Common myeloid progenitor, CD34-positive (primary cell): ENCODE measurements around the gene SYNPO2.
"Not testable (repeated sequence)": the region's sequence is repeated elsewhere in the genome, so short reads cannot be mapped to it uniquely, and the experiment has no call there.

Experiments used
- CTCF ChIA-PET: fragments of 350-600 bp; sonication (Branson Sonifier 250); formaldehyde crosslinking; loops from one replicate; lab custom pipeline; 2021; ENCODE audit warnings: antibody characterized with exemption; lab: Charles Lee
- POLR2A ChIA-PET: fragments of 350-600 bp; sonication (Branson Sonifier 250); formaldehyde crosslinking; loops from one replicate; lab custom pipeline; 2021; ENCODE audit warnings: antibody characterized with exemption; lab: Charles Lee
- DNase-seq, 3 donors: peaks; one replicate each; pipeline versions ENCODE4 v3.0.0 to v3.0.0-alpha.2; 2013
- H3K27ac ChIP-seq, 2 experiments: 1 replicate in 1 of 2; 2 replicates in 1 of 2; pipeline ENCODE4 v1.7.0; 2013; ENCODE audit warnings: inconsistent platforms in 2 of 2, low read length in 2 of 2, mild to moderate bottlenecking in 2 of 2, low read depth in 1 of 2, moderate library complexity in 1 of 2; ENCODE audit not compliant: severe bottlenecking in 2 of 2, insufficient read depth in 1 of 2, poor library complexity in 1 of 2
- H3K27me3 ChIP-seq, 5 experiments: replicated peaks in 2 of 5; 1 replicate in 3 of 5; 2 replicates in 2 of 5; pipeline versions ENCODE4 v1.6.1 to v1.7.0; 2013; ENCODE audit warnings: low read length in 4 of 5, mild to moderate bottlenecking in 2 of 5, moderate library complexity in 2 of 5, inconsistent platforms in 1 of 5; ENCODE audit not compliant: insufficient read depth in 5 of 5, control insufficient read depth in 4 of 5
- H3K36me3 ChIP-seq, 4 experiments: 1 replicate in 2 of 4; 2 replicates in 2 of 4; pipeline versions ENCODE4 v1.6.1 to v1.7.0; 2013; ENCODE audit warnings: low read length in 3 of 4, control low read depth in 1 of 4, mild to moderate bottlenecking in 1 of 4; ENCODE audit not compliant: control insufficient read depth in 4 of 4, insufficient read depth in 4 of 4
- H3K4me1 ChIP-seq, 4 experiments: 1 replicate in 3 of 4; 2 replicates in 1 of 4; pipeline versions ENCODE4 v1.6.1 to v1.7.1; 2013; ENCODE audit warnings: low read length in 3 of 4, mild to moderate bottlenecking in 3 of 4, control low read depth in 1 of 4, inconsistent platforms in 1 of 4, moderate library complexity in 1 of 4; ENCODE audit not compliant: control insufficient read depth in 4 of 4, insufficient read depth in 4 of 4; ENCODE audit errors: control extremely low read depth in 1 of 4
- H3K4me3 ChIP-seq, 7 experiments: 1 replicate in 4 of 7; 2 replicates in 3 of 7; pipeline versions ENCODE4 v1.5.1 to v1.7.0; 2013; ENCODE audit warnings: mild to moderate bottlenecking in 7 of 7, low read length in 6 of 7, moderate library complexity in 6 of 7, inconsistent platforms in 2 of 7, low read depth in 2 of 7, control low read depth in 1 of 7; ENCODE audit not compliant: insufficient read depth in 4 of 7, control insufficient read depth in 1 of 7; ENCODE audit errors: extremely low read depth in 1 of 7
- H3K9me3 ChIP-seq, 5 experiments: 1 replicate in 4 of 5; 2 replicates in 1 of 5; pipeline versions ENCODE4 v1.6.1 to v1.7.1; 2013; ENCODE audit warnings: low read length in 4 of 5, mild to moderate bottlenecking in 2 of 5, inconsistent platforms in 1 of 5, low read depth in 1 of 5, moderate library complexity in 1 of 5; ENCODE audit not compliant: control insufficient read depth in 4 of 5, insufficient read depth in 2 of 5; ENCODE audit errors: control extremely low read depth in 1 of 5
- WGBS: methylation state at CpG from one replicate; pipeline ENCODE4 v1.1.5; 2013; ENCODE audit not compliant: insufficient coverage; 5-methylcytosine and 5-hydroxymethylcytosine counted together

The SYNPO2 gene

DNA sequence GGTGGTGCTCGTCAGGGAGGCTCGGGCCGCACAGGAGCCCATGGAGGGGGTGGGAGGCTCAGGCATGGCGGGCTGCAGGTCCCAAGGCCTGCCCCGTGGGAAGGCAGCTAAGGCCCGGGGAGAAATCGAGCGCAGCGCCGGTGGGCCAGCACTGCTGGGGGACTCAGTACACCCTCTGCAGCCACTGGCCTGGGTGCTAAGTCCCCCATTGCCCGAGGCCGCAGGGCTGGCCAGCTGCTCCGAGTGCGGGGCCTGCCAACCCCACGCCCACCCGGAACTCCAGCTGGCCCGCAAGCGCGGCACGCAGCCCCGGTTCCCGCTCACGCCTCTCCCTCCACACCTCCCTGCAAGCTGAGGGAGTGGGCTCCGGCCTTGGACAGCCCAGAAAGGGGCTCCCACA lies 88.4 kb downstream of the SYNPO2 start:
- H3K4me3 ChIP-seq, H3K9me3 ChIP-seq, POLR2A ChIA-PET, DNase-seq, H3K27ac ChIP-seq, CTCF ChIA-PET, H3K27me3 ChIP-seq, H3K4me1 ChIP-seq, H3K36me3 ChIP-seq: not testable (repeated sequence)
- 91% methylated on average over 9 of the region's 24 CpGs for WGBS

DNA sequence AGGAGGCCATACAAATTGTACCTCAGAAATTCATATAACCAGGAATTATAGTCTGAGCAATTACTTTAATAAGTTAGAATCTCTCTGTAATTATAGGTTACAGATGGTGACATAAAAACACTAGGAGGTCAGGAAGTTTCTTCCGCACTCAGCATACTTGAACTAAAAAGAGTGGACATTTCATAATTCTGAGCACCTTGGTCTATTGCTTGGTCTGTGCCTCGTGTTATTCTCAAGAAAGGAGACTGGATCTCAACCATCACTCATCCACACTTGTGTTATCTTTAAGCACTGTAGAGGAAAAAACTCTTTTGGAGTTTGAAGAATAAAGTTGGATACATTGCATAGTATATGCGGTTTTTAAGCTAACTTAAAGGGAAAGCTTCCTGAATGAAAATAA lies 91.1 kb downstream of the SYNPO2 start:
- CTCF ChIA-PET, result interaction anchor here (2.4 to 3.2 kb wide), 3 partner anchors 9 to 309 kb away, joined by 7 to 10 read pairs (median 10); no protein-coding TSS in a partner anchor
- DNase-seq, result no peak
- Histone ChIP-seq H3K9me3 (no peaks in the 10 kb centered on the region), H3K4me1 (no peaks in the 10 kb centered on the region), H3K36me3 (no peaks in the 10 kb centered on the region), H3K27ac (no peak overlapping the region), H3K27me3 (no peaks in the 10 kb centered on the region), H3K4me3 (no peak overlapping the region)
- POLR2A ChIA-PET, result interaction anchor here (0.6 kb wide), 1 partner anchor 1085 kb away, joined by 3 read pairs; no protein-coding TSS in a partner anchor
- 100% methylated on average over 1 of the region's 3 CpGs for WGBS

DNA sequence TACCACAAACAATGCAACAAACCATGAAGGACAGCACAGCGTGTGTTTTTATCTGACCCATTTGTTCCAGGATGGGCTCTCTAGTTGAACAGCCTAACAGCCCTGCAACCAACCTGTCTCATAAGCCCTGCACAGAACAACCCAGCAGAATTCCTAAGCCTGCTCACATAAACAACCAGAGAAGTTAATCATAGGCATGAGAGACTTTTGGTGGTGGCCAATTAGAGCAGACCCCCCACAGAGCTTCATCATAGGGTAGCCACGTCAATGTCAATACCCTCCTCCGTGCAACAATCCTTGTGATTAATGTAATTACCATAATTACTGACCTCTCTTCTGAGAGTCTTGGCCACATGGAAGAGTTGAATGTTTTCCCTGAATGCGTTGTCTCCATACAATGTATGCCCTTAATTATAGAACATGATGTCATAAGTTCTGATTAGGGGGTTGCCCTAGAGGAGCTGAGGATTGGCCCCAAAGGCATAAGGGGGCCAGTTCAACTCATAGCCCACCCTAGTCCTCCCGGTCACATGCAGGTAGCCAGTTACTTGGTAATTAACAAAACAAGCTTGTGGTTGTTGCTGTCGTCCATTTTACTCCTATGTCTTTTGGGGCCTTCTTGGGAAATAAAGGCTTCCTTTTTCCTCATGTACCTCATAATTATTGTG lies 92.7 kb downstream of the SYNPO2 start:
- no peaks in the 10 kb centered on the region for H3K4me1 ChIP-seq
- no peaks in the 10 kb centered on the region for H3K27me3 ChIP-seq
- CTCF ChIA-PET, result interaction anchor here (0.6 to 3.2 kb wide), 16 partner anchors 8 to 1067 kb away, joined by 3 to 10 read pairs (median 4); partner anchors contain the start of gene FABP2
- POLR2A ChIA-PET, result no interaction called here
- H3K4me3 ChIP-seq, result no peak overlapping the region
- no peaks in the 10 kb centered on the region for H3K9me3 ChIP-seq
- WGBS, result 96% methylated on average over 3 of the region's 6 CpGs
- DNase-seq, result no peak
- H3K27ac ChIP-seq, result no peak overlapping the region
- H3K36me3 ChIP-seq, result no peaks in the 10 kb centered on the region

DNA sequence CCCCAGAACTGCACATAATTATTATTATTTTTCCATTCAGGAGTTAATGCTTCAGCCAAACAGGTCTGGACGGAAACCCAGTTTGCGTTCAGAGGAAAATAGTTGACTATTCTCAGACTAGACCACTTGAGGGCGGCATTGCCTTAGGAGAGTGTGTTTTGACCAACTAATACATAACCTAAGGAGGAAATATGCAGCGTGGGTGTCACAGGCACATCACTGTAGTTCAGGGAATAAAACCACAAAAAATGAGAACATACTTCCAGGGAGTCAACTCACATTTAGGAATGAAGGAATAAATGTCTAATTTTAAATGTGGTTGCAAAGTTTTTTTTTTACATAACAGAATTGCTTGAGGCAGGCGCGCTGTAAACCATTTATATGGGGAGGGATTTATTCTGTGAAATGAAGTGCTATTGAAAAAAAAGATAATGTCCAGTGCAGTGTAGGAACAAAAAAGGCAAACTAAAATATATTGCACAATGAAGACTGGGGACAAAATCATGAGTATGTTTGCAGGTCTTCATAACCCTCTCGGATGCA lies 93.3 kb downstream of the SYNPO2 start:
- CTCF ChIA-PET, result interaction anchor here (0.6 to 3.2 kb wide), 18 partner anchors 8 to 1067 kb away, joined by 3 to 11 read pairs (median 4); partner anchors contain the start of gene FABP2
- no peaks in the 10 kb centered on the region for H3K4me1 ChIP-seq
- WGBS, result 44% methylated on average over 4 of the region's 7 CpGs
- POLR2A ChIA-PET, result no interaction called here
- no peaks in the 10 kb centered on the region for H3K36me3 ChIP-seq
- no peak overlapping the region for H3K27ac ChIP-seq
- no peaks in the 10 kb centered on the region for H3K9me3 ChIP-seq
- H3K4me3 ChIP-seq, result no peak overlapping the region
- DNase-seq, result peak; percentile 55 to 80 (median 71)
- no peaks in the 10 kb centered on the region for H3K27me3 ChIP-seq

DNA sequence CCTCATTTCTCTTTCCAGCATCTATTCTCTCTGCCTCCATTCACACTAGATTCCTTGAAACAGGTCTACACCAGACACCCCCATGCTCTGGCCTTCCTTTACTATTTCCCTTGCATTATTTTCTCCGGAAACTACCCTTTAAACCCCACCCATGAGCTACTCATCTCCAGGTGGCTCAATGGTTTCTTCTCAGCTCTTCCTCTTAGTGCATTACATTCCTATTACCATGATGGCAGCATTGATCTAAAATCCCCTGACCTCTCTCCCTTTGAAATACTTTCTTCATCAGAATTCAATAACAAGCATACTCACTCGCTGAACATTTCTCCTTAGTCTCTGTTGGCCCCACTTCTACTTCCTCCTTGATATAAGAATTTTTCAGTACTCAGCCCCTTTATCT lies 94.6 kb downstream of the SYNPO2 start:
- 100% methylated on average over 1 of the region's 2 CpGs for WGBS
- Histone ChIP-seq H3K27ac (no peak overlapping the region), H3K27me3 (no peaks in the 10 kb centered on the region), H3K9me3 (no peaks in the 10 kb centered on the region), H3K4me3 (no peak overlapping the region), H3K4me1 (no peaks in the 10 kb centered on the region), H3K36me3 (no peaks in the 10 kb centered on the region)
- POLR2A ChIA-PET, result no interaction called here
- CTCF ChIA-PET, result interaction anchor here (1.0 to 2.4 kb wide), 11 partner anchors 10 to 510 kb away, joined by 3 to 11 read pairs (median 4); no protein-coding TSS in a partner anchor
- DNase-seq, result no peak

DNA sequence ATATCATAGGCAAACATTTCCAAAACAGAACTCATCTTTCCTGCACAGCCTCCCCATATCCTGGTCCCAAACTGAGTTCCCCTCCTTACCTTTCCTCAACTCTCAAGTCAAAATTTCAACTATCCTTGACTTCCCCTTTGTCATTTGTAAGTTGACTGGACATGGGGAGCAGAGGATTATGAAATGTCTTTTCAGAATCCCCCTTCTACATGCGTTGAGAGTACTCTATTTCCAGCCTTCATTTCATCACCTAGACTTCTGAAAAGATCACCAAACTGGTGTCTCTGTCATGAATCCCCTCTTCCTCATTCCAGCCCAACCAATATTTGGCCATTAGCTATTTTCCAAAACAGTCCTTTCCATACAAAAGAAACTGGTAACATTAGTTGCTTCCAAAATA lies 95.2 kb downstream of the SYNPO2 start:
- CTCF ChIA-PET, result interaction anchor here (1.0 to 2.4 kb wide), 11 partner anchors 11 to 509 kb away, joined by 3 to 11 read pairs (median 4); no protein-coding TSS in a partner anchor

More for the DNA sequence above, 95.2 kb downstream of the SYNPO2 start:
- POLR2A ChIA-PET, result no interaction called here
- H3K4me1 ChIP-seq, result no peaks in the 10 kb centered on the region
- 100% methylated on average over 1 of the region's 1 CpG for WGBS
- H3K27ac ChIP-seq, result no peak overlapping the region
- H3K9me3 ChIP-seq, result no peaks in the 10 kb centered on the region
- H3K4me3 ChIP-seq, result no peak overlapping the region
- H3K27me3 ChIP-seq, result no peaks in the 10 kb centered on the region
- no peaks in the 10 kb centered on the region for H3K36me3 ChIP-seq
- no peak for DNase-seq
